HCT116 (cell line): Measurements from ENCODE around the gene FXYD4. TPM values are rescaled to one million over a fixed set of nuclear protein-coding genes. Genes with fewer than 3 reads are reported as not detected.

Experiments used
- ATAC-seq: fragments of 200-7000 bp; cut with Tn5 transposase; 2 replicates; pipeline ENCODE4 v1.9.1; 2020; ENCODE audit warnings: mild to moderate bottlenecking, moderate library complexity
- BruUV-seq: library from RNA; stranded (reverse); fragments of 400-500 nt; replicated peaks from 2 replicates; lab custom pipeline; 2021; lab: Mats Ljungman, UMichigan
- CTCF ChIA-PET: fragments of 300-600 bp; sonication (Branson Sonifier 250); formaldehyde crosslinking; loops from one replicate; lab custom pipeline; 2021; ENCODE audit warnings: antibody characterized with exemption; lab: Charles Lee
- POLR2A ChIA-PET: fragments of 300-600, 350-600 bp; sonication (Branson Sonifier 250); formaldehyde crosslinking; loops from one replicate; lab custom pipeline; 2021; ENCODE audit warnings: antibody characterized with exemption; lab: Charles Lee
- RAD21 ChIA-PET, 2 experiments: fragments of 300-600 bp; sonication (Branson Sonifier 250); formaldehyde crosslinking; loops; one replicate each; lab custom pipeline; 2023; ENCODE audit warnings: low total read pairs in 2 of 2; ENCODE audit not compliant: uncharacterized antibody in 2 of 2, unreplicated experiment in 2 of 2, low non-redundant PET in 1 of 2; lab: Charles Lee
- DNase-seq: peaks from one replicate; pipeline ENCODE4 v3.0.0-alpha.2; 2010; ENCODE audit warnings: low read depth, low spot score
- H2AFZ ChIP-seq: fragments of 200-600 bp; shearing (Covaris generic), sonication (generic); 2 replicates; pipeline ENCODE4 v1.6.1; 2017; ENCODE audit warnings: low read depth, mixed run types, mixed read lengths, antibody characterized with exemption, low read length; ENCODE audit not compliant: poor library complexity, severe bottlenecking
- H3K27ac ChIP-seq: 2 replicates; pipeline ENCODE4 v1.5.1; 2012; ENCODE audit warnings: low read depth, low read length
- H3K27me3 ChIP-seq: fragments of 200-600 bp; sonication (generic); 2 replicates; pipeline ENCODE4 v1.6.1; 2016; ENCODE audit warnings: mixed run types, low read length, mixed read lengths; ENCODE audit not compliant: insufficient read depth
- H3K36me3 ChIP-seq, 2 experiments: fragments of 200-500 bp in 1 of 2; fragments of 200-600 bp in 1 of 2; sonication (Bioruptor generic) in 1 of 2; sonication (generic) in 1 of 2; 2 replicates each; pipeline versions ENCODE4 v1.5.1 to v1.6.1; 2014 to 2016; ENCODE audit warnings: low read length in 2 of 2, inconsistent platforms in 1 of 2, mixed read lengths in 1 of 2, mixed run types in 1 of 2; ENCODE audit not compliant: insufficient read depth in 2 of 2, control insufficient read depth in 1 of 2
- H3K4me1 ChIP-seq, 2 experiments: fragments of 200-600 bp in 1 of 2; sonication (generic) in 1 of 2; 2 replicates each; pipeline versions ENCODE4 v1.5.1 to v1.6.1; 2012 to 2017; ENCODE audit warnings: low read length in 2 of 2, inconsistent platforms in 1 of 2, mild to moderate bottlenecking in 1 of 2, mixed read lengths in 1 of 2, mixed run types in 1 of 2, moderate library complexity in 1 of 2; ENCODE audit not compliant: insufficient read depth in 2 of 2, control insufficient read depth in 1 of 2
- H3K4me2 ChIP-seq: fragments of 200-600 bp; sonication (generic); 2 replicates; pipeline ENCODE4 v1.6.1; 2017; ENCODE audit warnings: mixed run types, low read length, mixed read lengths
- H3K4me3 ChIP-seq, 2 experiments: fragments of 200-600 bp in 1 of 2; sonication (generic) in 1 of 2; replicated peaks in 1 of 2; 2 replicates each; pipeline ENCODE4 v1.5.1; 2011 to 2016; ENCODE audit warnings: low read length in 2 of 2, control low read depth in 1 of 2, low read depth in 1 of 2, mild to moderate bottlenecking in 1 of 2, mixed read lengths in 1 of 2, mixed run types in 1 of 2
- H3K79me2 ChIP-seq: fragments of 200-600 bp; sonication (generic); 2 replicates; pipeline ENCODE4 v1.6.1; 2017; ENCODE audit warnings: mild to moderate bottlenecking, mixed run types, low read length, moderate library complexity, mixed read lengths; ENCODE audit not compliant: insufficient read depth
- H3K9ac ChIP-seq: fragments of 200-600 bp; sonication (generic); 2 replicates; pipeline ENCODE4 v1.6.1; 2016; ENCODE audit warnings: low read length, mixed read lengths
- H3K9me2 ChIP-seq: fragments of 200-600 bp; sonication (generic), shearing (Covaris generic); 2 replicates; pipeline ENCODE4 v1.6.1; 2017; ENCODE audit warnings: mixed run types, mild to moderate bottlenecking, moderate library complexity; ENCODE audit not compliant: insufficient read depth
- H3K9me3 ChIP-seq, 2 experiments: fragments of 200-500 bp in 1 of 2; fragments of 200-600 bp in 1 of 2; sonication (Bioruptor generic) in 1 of 2; sonication (generic) in 1 of 2; 2 replicates each; pipeline ENCODE4 v1.6.1; 2014 to 2017; ENCODE audit warnings: low read length in 2 of 2, mixed read lengths in 2 of 2, inconsistent platforms in 1 of 2, low read depth in 1 of 2, mild to moderate bottlenecking in 1 of 2, mixed run types in 1 of 2, moderate library complexity in 1 of 2; ENCODE audit not compliant: control insufficient read depth in 1 of 2, insufficient read depth in 1 of 2
- H4K20me1 ChIP-seq: fragments of 200-600 bp; sonication (generic), shearing (Covaris generic); 2 replicates; pipeline ENCODE4 v1.6.1; 2017; ENCODE audit warnings: mixed run types, mild to moderate bottlenecking, moderate library complexity; ENCODE audit not compliant: insufficient read depth
- ATF3 ChIP-seq: IDR thresholded peaks from 2 replicates; pipeline ENCODE4 v1.6.1; 2012
- CBX3 ChIP-seq: IDR thresholded peaks from 2 replicates; pipeline ENCODE4 v1.6.1; 2012; ENCODE audit warnings: low read depth
- CEBPB ChIP-seq: IDR thresholded peaks from 2 replicates; pipeline ENCODE4 v1.6.1; 2012; ENCODE audit warnings: low read depth
- EGR1 ChIP-seq: IDR thresholded peaks from 2 replicates; pipeline ENCODE4 v1.6.1; 2012; ENCODE audit warnings: low read depth
- ELF1 ChIP-seq: IDR thresholded peaks from 2 replicates; pipeline ENCODE4 v1.6.1; 2012; ENCODE audit warnings: low read depth, borderline replicate concordance
- EZH2 ChIP-seq: fragments of 200-600 bp; sonication (generic); IDR thresholded peaks from 2 replicates; pipeline ENCODE4 v1.6.1; 2017; ENCODE audit warnings: antibody characterized with exemption, mixed run types
- EZH2phosphoT487 ChIP-seq: fragments of 200-600 bp; IDR thresholded peaks from 2 replicates; pipeline ENCODE4 v1.6.1; 2018; ENCODE audit warnings: antibody characterized with exemption, borderline replicate concordance
- FOSL1 ChIP-seq: IDR thresholded peaks from 2 replicates; pipeline ENCODE4 v1.6.1; 2012; ENCODE audit warnings: low read depth
- JUND ChIP-seq: IDR thresholded peaks from 2 replicates; pipeline ENCODE4 v1.6.1; 2012
- POLR2AphosphoS5 ChIP-seq: IDR thresholded peaks from 2 replicates; pipeline ENCODE4 v1.6.1; 2011; ENCODE audit warnings: mild to moderate bottlenecking, low read depth, low read length, moderate library complexity
- SIN3A ChIP-seq: IDR thresholded peaks from 2 replicates; pipeline ENCODE4 v1.6.1; 2012; ENCODE audit warnings: low read depth
- SRF ChIP-seq: IDR thresholded peaks from 2 replicates; pipeline ENCODE4 v1.6.1; 2012; ENCODE audit warnings: low read depth
- YY1 ChIP-seq: IDR thresholded peaks from 2 replicates; pipeline ENCODE4 v1.6.1; 2011; ENCODE audit warnings: low read length, low read depth, moderate library complexity, mild to moderate bottlenecking; ENCODE audit not compliant: insufficient replicate concordance; ENCODE audit errors: extremely low read depth
- ZBTB33 ChIP-seq: IDR thresholded peaks from 2 replicates; pipeline ENCODE4 v1.6.1; 2011; ENCODE audit warnings: mild to moderate bottlenecking, low read length, moderate library complexity; ENCODE audit not compliant: insufficient replicate concordance; ENCODE audit errors: extremely low read depth
- ZNF274 ChIP-seq: fragments of 200-500 bp; sonication (Bioruptor generic); IDR thresholded peaks from 2 replicates; pipeline ENCODE4 v1.6.1; 2014; ENCODE audit warnings: mild to moderate bottlenecking, low read depth, low read length, inconsistent platforms
- intact Hi-C: fragments of 100-400 bp; cut with micrococcal nuclease; formaldehyde crosslinking; loops from 2 replicates; pipeline ENCODE4 v1.10.0; 2022
- total RNA-seq: library from RNA; stranded (reverse); gene quantifications from one replicate; pipeline ENCODE4 v1.2.1, GENCODE V29; 2021; ENCODE audit not compliant: unreplicated experiment
- TF ChIP-seq, protein P1 (sequence below): IDR thresholded peaks from 2 replicates; pipeline ENCODE4 v1.6.1; 2012

The FXYD4 gene
- total RNA-seq, 1 experiment from 2014 or later = 0.71 TPM

DNA sequence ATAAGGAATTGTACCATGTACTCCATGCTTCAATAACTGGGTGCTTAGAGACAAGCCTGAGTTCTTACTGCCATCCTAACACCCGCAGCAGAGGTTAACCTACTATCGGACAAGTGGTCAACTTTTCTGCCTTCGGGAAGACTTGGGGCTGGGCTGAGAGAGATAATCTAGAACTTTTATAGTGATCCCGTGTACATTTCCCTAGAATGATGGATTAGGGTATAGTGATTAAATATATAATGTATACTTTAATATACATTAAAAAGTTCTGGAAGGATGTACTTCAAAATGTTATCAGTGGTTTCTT, 49.7 kb downstream of the FXYD4 start:
- no peaks in the 10 kb centered on the region for H4K20me1 ChIP-seq
- H3K9ac ChIP-seq = peak overlapping the region; percentile 69
- TF ChIP-seq FOSL1 = no peak
- TF ChIP-seq ATF3 = no peak
- no peak for TF ChIP-seq POLR2AphosphoS5
- no peak for TF ChIP-seq ZNF274
- no peak for TF ChIP-seq JUND
- TF ChIP-seq EZH2 = no peak
- TF ChIP-seq, protein P1, sequence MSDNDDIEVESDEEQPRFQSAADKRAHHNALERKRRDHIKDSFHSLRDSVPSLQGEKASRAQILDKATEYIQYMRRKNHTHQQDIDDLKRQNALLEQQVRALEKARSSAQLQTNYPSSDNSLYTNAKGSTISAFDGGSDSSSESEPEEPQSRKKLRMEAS = no peak
- TF ChIP-seq YY1 = no peak
- TF ChIP-seq SIN3A = no peak
- TF ChIP-seq SRF = no peak
- TF ChIP-seq ZBTB33 = no peak
- TF ChIP-seq EGR1 = no peak
- no peak for TF ChIP-seq ELF1
- no peak for TF ChIP-seq CBX3
- TF ChIP-seq CEBPB = no peak; the same call in 1 of the 2 replicates
- TF ChIP-seq EZH2phosphoT487 = no peak
- no peaks in the 10 kb centered on the region for H3K9me2 ChIP-seq
- no peak overlapping the region for H2AFZ ChIP-seq
- BruUV-seq = TSS peak; percentile 86
- ATAC-seq (peak; percentile 13; the same call in 1 of the 2 replicates), DNase-seq (no peak)
- peak overlapping the region; percentile 90 for H3K27ac ChIP-seq
- no peaks in the 10 kb centered on the region for H3K36me3 ChIP-seq
- H3K4me2 ChIP-seq = peak overlapping the region; percentile 76
- H3K79me2 ChIP-seq = no peaks in the 10 kb centered on the region
- RAD21 ChIA-PET = no interaction called here
- POLR2A ChIA-PET = interaction anchor here (1.0 to 1.2 kb wide), 2 partner anchors 15 to 16 kb away, joined by 3 to 4 read pairs; partner anchors contain the start of gene ZNF487
- H3K4me1 ChIP-seq = peaks cover 30 to 44% of the 10 kb centered on the region in 2 experiments
- no peaks in the 10 kb centered on the region for H3K9me3 ChIP-seq
- CTCF ChIA-PET = no interaction called here
- intact Hi-C loops = no loop called here
- no peaks in the 10 kb centered on the region for H3K27me3 ChIP-seq
- H3K4me3 ChIP-seq = peak overlapping the region; percentile 41 to 55
